A549 (cell line): Measurements from ENCODE around the gene ZNF521. TPM values are rescaled to one million over a fixed set of nuclear protein-coding genes. Genes with fewer than 3 reads are reported as not detected.

Experiments used
- ATAC-seq, 2 experiments: fragments of 200-7000 bp in 1 of 2; fragments of >200 bp in 1 of 2; cut with Nextera tagmentation in 1 of 2; cut with Tn5 transposase in 1 of 2; 3 replicates each; pipeline versions ENCODE4 v1.8.0 to v1.9.1; 2018 to 2020; ENCODE audit warnings: mild to moderate bottlenecking in 1 of 2, moderate library complexity in 1 of 2
- CTCF ChIA-PET: fragments of 300-600 bp; sonication (Branson Sonifier 250); formaldehyde crosslinking; extraction: SDS; loops from one replicate; lab custom pipeline; 2021; ENCODE audit warnings: antibody characterized with exemption, inconsistent platforms; lab: Yijun Ruan, JAX
- POLR2A ChIA-PET: fragments of 350-600 bp; formaldehyde crosslinking; extraction: SDS; loops from one replicate; lab custom pipeline; 2021; ENCODE audit warnings: antibody characterized with exemption, inconsistent platforms; lab: Yijun Ruan, JAX
- DNase-seq, 2 experiments: peaks; one replicate each; pipeline versions ENCODE4 v3.0.0 to v3.0.0-alpha.2; 2011 to 2016; ENCODE audit warnings: low read depth in 1 of 2, low spot score in 1 of 2
- FAIRE-seq: peaks from 2 replicates; lab custom pipeline; 2011; peaks lifted over from hg19 to GRCh38; lab: Jason Lieb, UNC
- H3K27ac ChIP-seq, 2 experiments: fragments of >200 bp; sonication (Bioruptor Twin); formaldehyde crosslinking; 3 replicates each; pipeline ENCODE4 v1.5.1; 2016 to 2017
- H3K4me1 ChIP-seq: fragments of >200 bp; sonication (Bioruptor Twin); formaldehyde crosslinking; 3 replicates; pipeline ENCODE4 v1.6.1; 2016
- H3K4me2 ChIP-seq: fragments of >200 bp; sonication (Bioruptor Twin); formaldehyde crosslinking; 3 replicates; pipeline ENCODE4 v1.6.1; 2016
- H3K4me3 ChIP-seq: fragments of >200 bp; sonication (Bioruptor Twin); formaldehyde crosslinking; 3 replicates; pipeline ENCODE4 v1.5.1; 2016
- H3K9me3 ChIP-seq: fragments of >200 bp; sonication (Bioruptor Twin); formaldehyde crosslinking; 3 replicates; pipeline ENCODE4 v1.6.1; 2016
- ATOH8 ChIP-seq: fragments of 250-450 bp; sonication (Bioruptor Pico); IDR thresholded peaks from 2 replicates; pipeline ENCODE4 v1.5.0; 2020; ENCODE audit warnings: low read depth, mild to moderate bottlenecking, moderate library complexity
- CBX8 ChIP-seq: fragments of 200-600 bp; sonication (generic); IDR thresholded peaks from 2 replicates; pipeline ENCODE4 v1.6.1; 2016
- CEBPB ChIP-seq, 2 experiments: fragments of >200 bp in 1 of 2; sonication (Bioruptor Twin) in 1 of 2; formaldehyde crosslinking in 1 of 2; IDR thresholded peaks; 2 replicates each; pipeline ENCODE4 v1.6.1; 2012 to 2016
- CHD2 ChIP-seq: fragments of 150-350 bp; IDR thresholded peaks from 2 replicates; pipeline ENCODE4 v1.6.1; 2014; ENCODE audit warnings: low read length; ENCODE audit not compliant: partially characterized antibody
- CTCF ChIP-seq: fragments of >200 bp; sonication (Bioruptor Twin); formaldehyde crosslinking; IDR thresholded peaks from 3 replicates; pipeline ENCODE4 v1.5.1; 2016
- E2F6 ChIP-seq: IDR thresholded peaks from 2 replicates; pipeline ENCODE4 v1.6.1; 2012; ENCODE audit warnings: low read depth, borderline replicate concordance
- EP300 ChIP-seq, 2 experiments: fragments of >200 bp; sonication (Bioruptor Twin); formaldehyde crosslinking; IDR thresholded peaks; 2 replicates in 1 of 2; 3 replicates in 1 of 2; pipeline ENCODE4 v1.6.1; 2016 to 2017
- ESRRA ChIP-seq: fragments of 150-350 bp; IDR thresholded peaks from 2 replicates; pipeline ENCODE4 v1.6.1; 2014; ENCODE audit warnings: mild to moderate bottlenecking, low read length, borderline replicate concordance
- FOSB ChIP-seq: fragments of 250-450 bp; sonication (Bioruptor Pico); IDR thresholded peaks from 2 replicates; pipeline ENCODE4 v1.5.0; 2020; ENCODE audit warnings: mild to moderate bottlenecking, moderate library complexity
- FOSL2 ChIP-seq, 2 experiments: fragments of 450-650 bp in 1 of 2; fragments of >200 bp in 1 of 2; sonication (Bioruptor Twin) in 1 of 2; formaldehyde crosslinking; IDR thresholded peaks; 2 replicates each; pipeline versions ENCODE4 v1.5.0 to v1.6.1; 2016 to 2020; ENCODE audit warnings: mild to moderate bottlenecking in 1 of 2, moderate library complexity in 1 of 2
- HDAC2 ChIP-seq: fragments of 200-600 bp; sonication (generic); IDR thresholded peaks from 2 replicates; pipeline ENCODE4 v1.6.1; 2016
- HES2 ChIP-seq: fragments of >200 bp; sonication (Bioruptor Twin); formaldehyde crosslinking; IDR thresholded peaks from 2 replicates; pipeline ENCODE4 v1.6.1; 2016
- HEYL ChIP-seq: fragments of 250-450 bp; sonication (Bioruptor Pico); IDR thresholded peaks from 2 replicates; pipeline ENCODE4 v1.8.0; 2021; ENCODE audit warnings: mild to moderate bottlenecking, moderate library complexity
- HMGXB4 ChIP-seq: fragments of 250-450 bp; sonication (Bioruptor Pico); IDR thresholded peaks from 2 replicates; pipeline ENCODE4 v1.5.0; 2021; ENCODE audit warnings: mild to moderate bottlenecking, moderate library complexity, borderline replicate concordance
- HOXB5 ChIP-seq: fragments of 250-450 bp; sonication (Bioruptor Pico); IDR thresholded peaks from 2 replicates; pipeline ENCODE4 v1.5.0; 2020; ENCODE audit warnings: mild to moderate bottlenecking, moderate library complexity
- KDM5A ChIP-seq: fragments of 200-600 bp; sonication (generic); IDR thresholded peaks from 2 replicates; pipeline ENCODE4 v1.6.1; 2016; ENCODE audit warnings: antibody characterized with exemption, mild to moderate bottlenecking
- MAFK ChIP-seq: fragments of 450-650 bp; IDR thresholded peaks from 2 replicates; pipeline ENCODE4 v1.6.1; 2014; ENCODE audit not compliant: partially characterized antibody
- MYC ChIP-seq: IDR thresholded peaks from 2 replicates; pipeline ENCODE4 v1.6.1; 2012; ENCODE audit warnings: mild to moderate bottlenecking, inconsistent platforms, low read length, improper control_type of control experiment, borderline replicate concordance
- NFE2L2 ChIP-seq: fragments of 150-350 bp; conservative IDR thresholded peaks from 2 replicates; pipeline ENCODE4 v1.6.1; 2014; ENCODE audit warnings: low read length
- NR3C1 ChIP-seq: fragments of >200 bp; sonication (Bioruptor Twin); formaldehyde crosslinking; IDR thresholded peaks from 3 replicates; pipeline ENCODE4 v1.6.1; 2017
- PBX3 ChIP-seq: IDR thresholded peaks from 2 replicates; pipeline ENCODE4 v1.6.1; 2012
- POLR2AphosphoS2 ChIP-seq: conservative IDR thresholded peaks from 2 replicates; pipeline ENCODE4 v1.6.1; 2012; ENCODE audit warnings: low read length, improper control_type of control experiment, inconsistent platforms
- RARB ChIP-seq: fragments of 250-450 bp; sonication (Bioruptor Pico); IDR thresholded peaks from 2 replicates; pipeline ENCODE4 v1.8.0; 2021; ENCODE audit warnings: mild to moderate bottlenecking, moderate library complexity
- RCOR1 ChIP-seq: fragments of 150-350 bp; IDR thresholded peaks from 2 replicates; pipeline ENCODE4 v1.6.1; 2014; ENCODE audit warnings: antibody characterized with exemption, low read length, low read depth
- RFX5 ChIP-seq: fragments of 450-650 bp; IDR thresholded peaks from 2 replicates; pipeline ENCODE4 v1.7.1; 2014; ENCODE audit warnings: antibody characterized with exemption, mild to moderate bottlenecking, moderate library complexity
- SMC3 ChIP-seq: fragments of >200 bp; sonication (Bioruptor Twin); formaldehyde crosslinking; IDR thresholded peaks from 3 replicates; pipeline ENCODE4 v1.6.1; 2018; ENCODE audit warnings: inconsistent platforms
- TFCP2L1 ChIP-seq: fragments of 250-450 bp; sonication (Bioruptor Pico); IDR thresholded peaks from 2 replicates; pipeline ENCODE4 v1.5.0; 2021; ENCODE audit warnings: mild to moderate bottlenecking
- TP53 ChIP-seq: fragments of 250-450 bp; sonication (Bioruptor Pico); IDR thresholded peaks from 2 replicates; pipeline ENCODE4 v1.5.0; 2021; ENCODE audit warnings: mild to moderate bottlenecking, moderate library complexity
- ZSCAN20 ChIP-seq: fragments of 250-450 bp; sonication (Bioruptor Pico); IDR thresholded peaks from 2 replicates; pipeline ENCODE4 v1.8.0; 2022; ENCODE audit warnings: mild to moderate bottlenecking, moderate library complexity
- WGBS: methylation state at CpG from one replicate; pipeline ENCODE4 v1.1.6; 2017; ENCODE audit errors: missing lambda C conversion rate; 5-methylcytosine and 5-hydroxymethylcytosine counted together
- polyA plus RNA-seq, 4 experiments: library from polyadenylated mRNA; depleted of rRNA in 3 of 4; stranded (reverse); fragments of >200 nt; fragmentation: RNase III in 1 of 4; extraction: RNeasy Plus Mini Kit Qiagen cat#74134 plus additional on column Dnase treatment in 1 of 4; gene quantifications; 2 replicates in 3 of 4; 3 replicates in 1 of 4; pipeline ENCODE4 v1.2.3, GENCODE V29; 2011 to 2017

The ZNF521 gene
- polyA plus RNA-seq, 2 of the 4 experiments (the other 2 are of a cell fraction) = not detected

GRCh38 chr18:25164848-25165811 is 186.8 kb downstream of the ZNF521 start:
- H3K4me3 ChIP-seq = no peak overlapping the region
- no peak for DNase-seq
- ChIA-PET CTCF (no interaction called here), POLR2A (no interaction called here)
- no peak for ATAC-seq
- no peak overlapping the region for H3K4me2 ChIP-seq
- 42% methylated on average over 10 of the region's 10 CpGs for WGBS
- no peak for FAIRE-seq
- H3K9me3 ChIP-seq = no peaks in the 10 kb centered on the region
- H3K27ac ChIP-seq = no peak overlapping the region
- H3K4me1 ChIP-seq = no peaks in the 10 kb centered on the region
- TF ChIP-seq CBX8 = no peak
- TF ChIP-seq SMC3 = no peak
- no peak for TF ChIP-seq ATOH8
- TF ChIP-seq FOSL2 (IDR thresholded peaks at IDR 0.05) = no peak
- TF ChIP-seq FOSL2 (CRISPR knock-in tag; IDR thresholded peaks at IDR 0.05) = no peak
- TF ChIP-seq ESRRA = no peak
- TF ChIP-seq CTCF = no peak
- no peak for TF ChIP-seq HDAC2
- TF ChIP-seq CHD2 = no peak
- TF ChIP-seq POLR2AphosphoS2 = no peak
- no peak for TF ChIP-seq MAFK
- TF ChIP-seq TFCP2L1 (CRISPR knock-in tag) = no peak
- no peak for TF ChIP-seq KDM5A
- TF ChIP-seq, all 56 proteins: peak for 0

- no peak for TF ChIP-seq HMGXB4
- TF ChIP-seq ESRRA = no peak
- no peak for TF ChIP-seq HES2
- no peak for TF ChIP-seq CEBPB (IDR thresholded peaks at IDR 0.05)
- TF ChIP-seq MYC = no peak
- TF ChIP-seq NFE2L2 = no peak
- TF ChIP-seq CHD2 = no peak
- no peak for TF ChIP-seq EP300 (IDR thresholded peaks at IDR 0.05)
- TF ChIP-seq PBX3 = no peak
- TF ChIP-seq ZSCAN20 (CRISPR knock-in tag) = no peak
- TF ChIP-seq HDAC2 = no peak
- no peak for TF ChIP-seq FOSB (CRISPR knock-in tag)
- no peak for TF ChIP-seq HOXB5 (CRISPR knock-in tag)
- no peak for TF ChIP-seq RCOR1
- no peak for TF ChIP-seq HEYL (CRISPR knock-in tag)
- TF ChIP-seq RARB = no peak
- no peak for TF ChIP-seq E2F6
- no peak for TF ChIP-seq RFX5
- TF ChIP-seq TP53 (CRISPR knock-in tag) = no peak
- no peak for TF ChIP-seq NR3C1
- no peak overlapping the region for H3K4me3 ChIP-seq
- FAIRE-seq (no peak), DNase-seq (no peak), ATAC-seq (no peak)
- no peak overlapping the region for H3K4me2 ChIP-seq
- ChIA-PET POLR2A (no interaction called here), CTCF (no interaction called here)
- H3K4me1 ChIP-seq = no peaks in the 10 kb centered on the region
- no peak overlapping the region for H3K27ac ChIP-seq
- 42% methylated on average over 6 of the region's 6 CpGs for WGBS
- H3K9me3 ChIP-seq = no peaks in the 10 kb centered on the region
Observed at GRCh38 chr18:25164211-25164847, 187.6 kb downstream of the ZNF521 start.
